ENCODE measurements around the gene MB. TPM values are rescaled to one million over a fixed set of nuclear protein-coding genes. Genes with fewer than 3 reads are reported as not detected.

MB gene
- total RNA-seq, 1 donor from 2014 or later = 16,708 TPM

DNA sequence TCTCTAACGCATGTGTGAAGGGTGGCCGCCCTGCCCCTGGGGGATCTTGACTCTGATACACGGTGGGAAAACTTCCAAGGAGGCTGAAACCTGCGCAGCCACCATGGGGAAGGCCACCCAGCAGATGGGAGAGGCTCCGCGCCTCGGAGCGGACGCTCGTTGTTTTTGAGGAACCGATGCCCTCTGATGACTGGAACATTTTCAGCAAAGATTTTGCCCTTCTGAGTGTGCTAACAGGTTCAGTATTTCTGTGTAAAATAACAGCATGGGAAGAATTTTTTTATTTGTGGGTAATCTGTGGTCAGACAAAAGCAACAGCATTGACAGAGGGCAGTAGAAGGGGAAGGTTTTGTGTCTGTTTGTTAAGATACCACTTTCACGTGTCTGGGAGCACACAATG is 16.7 kb downstream of the MB start:
- Histone ChIP-seq H3K36me3 (no peaks in the 10 kb centered on the region), H3K27ac (replicated peaks) (peak overlapping the region; percentile 90), H3K9me3 (replicated peaks) (no peaks in the 10 kb centered on the region), H3K4me1 (peaks cover 61% of the 10 kb centered on the region), H3K27me3 (ENCODE audit: low read depth) (no peaks in the 10 kb centered on the region), H3K4me3 (no peak overlapping the region)
- TF ChIP-seq, protein P1, sequence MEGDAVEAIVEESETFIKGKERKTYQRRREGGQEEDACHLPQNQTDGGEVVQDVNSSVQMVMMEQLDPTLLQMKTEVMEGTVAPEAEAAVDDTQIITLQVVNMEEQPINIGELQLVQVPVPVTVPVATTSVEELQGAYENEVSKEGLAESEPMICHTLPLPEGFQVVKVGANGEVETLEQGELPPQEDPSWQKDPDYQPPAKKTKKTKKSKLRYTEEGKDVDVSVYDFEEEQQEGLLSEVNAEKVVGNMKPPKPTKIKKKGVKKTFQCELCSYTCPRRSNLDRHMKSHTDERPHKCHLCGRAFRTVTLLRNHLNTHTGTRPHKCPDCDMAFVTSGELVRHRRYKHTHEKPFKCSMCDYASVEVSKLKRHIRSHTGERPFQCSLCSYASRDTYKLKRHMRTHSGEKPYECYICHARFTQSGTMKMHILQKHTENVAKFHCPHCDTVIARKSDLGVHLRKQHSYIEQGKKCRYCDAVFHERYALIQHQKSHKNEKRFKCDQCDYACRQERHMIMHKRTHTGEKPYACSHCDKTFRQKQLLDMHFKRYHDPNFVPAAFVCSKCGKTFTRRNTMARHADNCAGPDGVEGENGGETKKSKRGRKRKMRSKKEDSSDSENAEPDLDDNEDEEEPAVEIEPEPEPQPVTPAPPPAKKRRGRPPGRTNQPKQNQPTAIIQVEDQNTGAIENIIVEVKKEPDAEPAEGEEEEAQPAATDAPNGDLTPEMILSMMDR (IDR thresholded peaks at IDR 0.05; ENCODE audit: borderline replicate concordance) = no peak
- intact Hi-C loops (cut with micrococcal nuclease) = no loop called here
- no peak for DNase-seq

DNA sequence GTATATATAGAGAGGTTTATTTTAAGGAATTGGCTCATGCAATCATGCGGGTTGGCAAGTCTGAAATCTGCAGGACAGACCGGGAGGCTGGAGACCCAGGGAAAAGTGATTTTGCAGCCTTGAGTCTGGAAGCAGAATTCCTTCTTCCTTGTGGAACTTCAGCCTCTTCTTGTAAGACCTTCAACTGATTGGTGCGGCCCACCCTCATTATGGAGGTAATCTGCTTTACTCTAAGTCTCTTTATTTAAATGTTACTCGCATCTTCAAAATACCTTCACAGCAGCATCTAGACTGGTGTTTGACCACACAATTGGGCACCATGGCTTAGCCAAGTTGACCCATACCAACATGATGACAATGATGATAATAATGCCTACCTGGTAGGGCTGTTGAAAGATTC is 17.8 kb downstream of the MB start:
- intact Hi-C loops (cut with micrococcal nuclease) = no loop called here
- DNase-seq = no peak
- Histone ChIP-seq H3K9me3 (replicated peaks) (no peaks in the 10 kb centered on the region), H3K27ac (replicated peaks) (peak overlapping the region; percentile 90), H3K27me3 (ENCODE audit: low read depth) (no peaks in the 10 kb centered on the region), H3K4me3 (no peak overlapping the region), H3K36me3 (no peaks in the 10 kb centered on the region), H3K4me1 (peaks cover 61% of the 10 kb centered on the region)
- TF ChIP-seq, protein P1 (IDR thresholded peaks at IDR 0.05; ENCODE audit: borderline replicate concordance) = no peak

DNA sequence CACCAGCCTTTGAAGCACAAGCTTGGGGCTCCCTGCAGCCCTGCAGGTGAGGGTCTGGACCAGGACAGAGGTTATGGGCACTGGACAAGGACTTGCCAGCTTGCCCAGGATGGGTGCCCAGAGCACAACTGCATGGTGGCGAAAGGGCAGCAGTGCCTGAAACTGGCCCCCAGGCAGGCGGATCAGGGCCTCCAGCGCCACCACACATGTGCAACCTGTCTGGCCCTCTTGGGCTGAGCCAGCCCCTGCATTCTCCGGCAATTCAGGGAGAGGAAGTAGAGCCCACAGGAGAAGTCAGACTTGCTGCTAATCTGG is 18.8 kb downstream of the MB start:
- Histone ChIP-seq H3K36me3 (no peaks in the 10 kb centered on the region), H3K27me3 (ENCODE audit: low read depth) (no peaks in the 10 kb centered on the region), H3K9me3 (replicated peaks) (no peaks in the 10 kb centered on the region), H3K27ac (replicated peaks) (peak overlapping the region; percentile 90), H3K4me3 (no peak overlapping the region), H3K4me1 (peaks cover 71% of the 10 kb centered on the region)
- DNase-seq = no peak
- intact Hi-C loops (cut with micrococcal nuclease) = no loop called here
- TF ChIP-seq, protein P1 (IDR thresholded peaks at IDR 0.05; ENCODE audit: borderline replicate concordance) = no peak

DNA sequence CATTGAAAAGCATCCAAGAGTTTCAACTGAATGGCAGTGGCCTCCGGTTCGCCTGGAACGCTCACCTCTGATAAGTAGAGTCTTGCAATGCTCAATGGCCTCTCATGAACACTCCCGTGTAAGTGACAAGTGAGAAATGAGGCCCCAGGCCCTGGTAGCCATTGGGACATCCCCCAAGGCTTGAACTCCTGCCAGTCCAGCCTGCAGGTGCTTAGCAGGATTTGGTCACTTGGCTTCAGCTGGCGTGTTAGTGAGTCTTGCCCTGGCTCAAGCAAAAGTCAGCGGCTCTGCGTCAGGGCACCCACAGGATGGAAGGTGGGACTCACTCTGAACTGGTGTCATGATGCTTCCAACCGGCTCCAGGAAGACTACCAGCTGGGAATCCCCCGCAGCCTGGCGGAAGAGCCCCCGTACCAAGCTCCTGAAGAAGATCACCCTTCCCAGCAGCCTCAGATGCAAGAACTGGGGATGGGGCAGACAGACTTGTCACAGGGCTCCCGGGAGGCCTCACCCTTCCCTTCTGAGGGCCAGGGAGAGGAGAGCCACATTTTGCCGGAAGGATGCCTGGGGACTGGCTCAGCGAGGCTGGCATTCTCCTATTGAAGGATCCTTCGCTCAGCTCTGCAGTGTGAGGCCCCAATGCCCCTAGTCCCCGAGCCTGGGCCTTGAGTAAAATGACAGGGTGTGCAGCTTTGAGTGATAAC is 19.3 kb downstream of the MB start:
- DNase-seq = peak; percentile 53
- H3K27me3 ChIP-seq (ENCODE audit: low read depth) = no peaks in the 10 kb centered on the region
- no peaks in the 10 kb centered on the region for H3K36me3 ChIP-seq
- H3K27ac ChIP-seq (replicated peaks) = peak overlapping the region; percentile 90
- no peaks in the 10 kb centered on the region for H3K9me3 ChIP-seq (replicated peaks)
- peaks cover 76% of the 10 kb centered on the region for H3K4me1 ChIP-seq
- TF ChIP-seq, protein P1 (IDR thresholded peaks at IDR 0.05; ENCODE audit: borderline replicate concordance) = no peak
- no peak overlapping the region for H3K4me3 ChIP-seq
- intact Hi-C loops (cut with micrococcal nuclease) = no loop called here

DNA sequence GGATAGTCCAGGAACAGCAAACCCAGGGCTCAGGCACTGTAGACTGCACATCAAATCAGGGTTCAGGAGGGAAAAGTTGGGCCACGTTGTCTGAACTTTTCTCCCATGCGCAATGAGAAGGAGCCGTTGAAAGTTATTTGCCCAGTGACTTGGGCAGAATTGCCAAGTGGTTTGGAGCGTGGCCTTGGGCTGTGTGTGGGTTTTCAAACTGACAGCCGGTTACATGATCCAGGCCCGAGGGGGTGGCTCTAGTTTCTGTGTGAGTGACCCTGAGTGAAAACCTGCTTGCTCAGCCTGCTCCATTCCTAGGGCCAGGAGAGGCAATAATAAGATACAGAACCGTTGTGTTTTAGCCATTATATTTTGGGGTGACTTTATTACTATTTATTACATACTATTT is 20.3 kb downstream of the MB start:
- Histone ChIP-seq H3K4me1 (peaks cover 86% of the 10 kb centered on the region), H3K27ac (replicated peaks) (peak overlapping the region; percentile 90), H3K4me3 (no peak overlapping the region), H3K27me3 (ENCODE audit: low read depth) (no peaks in the 10 kb centered on the region), H3K36me3 (no peaks in the 10 kb centered on the region), H3K9me3 (replicated peaks) (no peaks in the 10 kb centered on the region)
- peak; percentile 72 for DNase-seq
- intact Hi-C loops (cut with micrococcal nuclease) = no loop called here
- TF ChIP-seq, protein P1 (IDR thresholded peaks at IDR 0.05; ENCODE audit: borderline replicate concordance) = no peak

All from left ventricle myocardium inferior (tissue), 1 donor.